Erythroblast (primary cell): Measurements from ENCODE around the gene ICA1L.

Source experiments
- GATA1 ChIP-seq: IDR thresholded peaks from 2 replicates; pipeline ENCODE4 v1.6.1; 2011; ENCODE audit warnings: low read depth, mild to moderate bottlenecking, control low read depth, low read length, moderate library complexity
- POLR2A ChIP-seq: IDR thresholded peaks from 2 replicates; pipeline ENCODE4 v1.6.1; 2011; ENCODE audit warnings: mild to moderate bottlenecking, low read length

- TF ChIP-seq POLR2A (no peak), GATA1 (no peak)
Measured at GRCh38 chr2:202817771-202818170, 53.8 kb downstream of the ICA1L start.
